Mammary epithelial cell (primary cell): Measurements from ENCODE around the gene CSNK2A2.

Experiments
- CTCF ChIP-seq, 2 donors: IDR thresholded peaks in 1 of 2; conservative IDR thresholded peaks in 1 of 2; 2 replicates each; pipeline ENCODE4 v1.5.1; 2011 to 2012; ENCODE audit warnings: inconsistent platforms in 2 of 2, low read length in 2 of 2, mild to moderate bottlenecking in 2 of 2, control low read depth in 1 of 2, low read depth in 1 of 2; ENCODE audit not compliant: insufficient read depth in 1 of 2; ENCODE audit errors: extremely low read depth in 1 of 2
- EZH2 ChIP-seq: IDR thresholded peaks from 2 replicates; pipeline ENCODE4 v1.6.1; 2012; ENCODE audit warnings: low read length, inconsistent platforms, borderline replicate concordance

- no peak for TF ChIP-seq EZH2
- no peak for TF ChIP-seq CTCF (conservative IDR thresholded peaks at IDR 0.05 in 1 of 2, IDR thresholded peaks at IDR 0.05 in 1 of 2; ENCODE audit: extremely low read depth in 1 of 2, insufficient read depth in 1 of 2, low read depth in 1 of 2, low read length in 2 of 2)
These were observed 79.0 kb downstream of the CSNK2A2 start for GRCh38 chr16:58118801-58119508.
